ENCODE data around the gene HGD. TPM values are rescaled to one million over a fixed set of nuclear protein-coding genes. Genes with fewer than 3 reads are reported as not detected.

The HGD gene
- polyA plus RNA-seq, 1 donor (not counting 4 experiments of a cell fraction or from before 2014, with no cell fraction given) = not detected

DNA sequence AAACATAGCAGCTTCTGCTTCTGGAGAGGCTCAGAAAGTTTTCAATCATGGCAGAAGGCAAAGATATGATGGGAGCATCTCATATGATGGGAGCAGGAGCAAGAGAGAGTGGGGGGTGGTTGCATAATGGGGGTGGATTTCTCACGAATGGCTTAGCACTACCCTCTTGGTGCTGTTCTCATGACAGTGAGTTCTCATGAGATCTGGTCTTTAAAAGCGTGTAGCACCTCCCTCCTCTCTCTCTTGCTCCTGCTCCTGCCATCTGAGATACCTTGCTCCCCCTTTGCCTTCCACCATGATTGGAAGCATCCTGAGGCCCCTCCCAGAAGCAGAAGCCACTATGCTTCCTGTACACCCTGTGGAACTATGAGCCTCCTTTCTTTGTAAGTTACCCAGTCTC is 22.2 kb downstream of the HGD start:
- Histone ChIP-seq H3K4me3 (ENCODE audit: control insufficient read depth in 2 of 3, extremely low read depth in 1 of 3, insufficient read depth in 2 of 3, low read depth in 1 of 3, low read length in 3 of 3) (no peak overlapping the region), H3K4me2 (ENCODE audit: control insufficient read depth, extremely low read depth, insufficient read depth, low read depth, low read length) (no peak overlapping the region), H3K27me3 (ENCODE audit: control insufficient read depth, extremely low read depth, insufficient read depth, low read length) (peaks cover 2% of the 10 kb centered on the region), H3K36me3 (ENCODE audit: control insufficient read depth in 2 of 2, extremely low read depth in 1 of 2, insufficient read depth in 2 of 2, low read length in 2 of 2) (no peaks in the 10 kb centered on the region), H3K9ac (ENCODE audit: control insufficient read depth, extremely low read depth, insufficient read depth, low read length) (no peak overlapping the region), H3K9me3 (ENCODE audit: control insufficient read depth, low read depth, low read length) (no peaks in the 10 kb centered on the region), H3K79me2 (ENCODE audit: control insufficient read depth, insufficient read depth, low read length) (no peaks in the 10 kb centered on the region), H3K27ac (ENCODE audit: control insufficient read depth, insufficient read depth, low read length) (no peak overlapping the region), H3K4me1 (ENCODE audit: control insufficient read depth, extremely low read depth, insufficient read depth, low read length) (no peaks in the 10 kb centered on the region), H4K20me1 (ENCODE audit: control insufficient read depth, extremely low read depth, insufficient read depth, low read length) (no peaks in the 10 kb centered on the region), H2AFZ (ENCODE audit: control insufficient read depth, low read length) (no peak overlapping the region), H3K9me1 (ENCODE audit: control insufficient read depth, extremely low read depth, insufficient read depth, low read length) (no peaks in the 10 kb centered on the region)
- FAIRE-seq (no peak), DNase-seq (ENCODE audit: low read depth, low spot score) (no peak)
- dilution Hi-C loops (cut with MboI; ENCODE audit: extremely low pct_ligation_motif_present, low sequenced_read_pairs) = no loop called here
- TF ChIP-seq, protein P1, sequence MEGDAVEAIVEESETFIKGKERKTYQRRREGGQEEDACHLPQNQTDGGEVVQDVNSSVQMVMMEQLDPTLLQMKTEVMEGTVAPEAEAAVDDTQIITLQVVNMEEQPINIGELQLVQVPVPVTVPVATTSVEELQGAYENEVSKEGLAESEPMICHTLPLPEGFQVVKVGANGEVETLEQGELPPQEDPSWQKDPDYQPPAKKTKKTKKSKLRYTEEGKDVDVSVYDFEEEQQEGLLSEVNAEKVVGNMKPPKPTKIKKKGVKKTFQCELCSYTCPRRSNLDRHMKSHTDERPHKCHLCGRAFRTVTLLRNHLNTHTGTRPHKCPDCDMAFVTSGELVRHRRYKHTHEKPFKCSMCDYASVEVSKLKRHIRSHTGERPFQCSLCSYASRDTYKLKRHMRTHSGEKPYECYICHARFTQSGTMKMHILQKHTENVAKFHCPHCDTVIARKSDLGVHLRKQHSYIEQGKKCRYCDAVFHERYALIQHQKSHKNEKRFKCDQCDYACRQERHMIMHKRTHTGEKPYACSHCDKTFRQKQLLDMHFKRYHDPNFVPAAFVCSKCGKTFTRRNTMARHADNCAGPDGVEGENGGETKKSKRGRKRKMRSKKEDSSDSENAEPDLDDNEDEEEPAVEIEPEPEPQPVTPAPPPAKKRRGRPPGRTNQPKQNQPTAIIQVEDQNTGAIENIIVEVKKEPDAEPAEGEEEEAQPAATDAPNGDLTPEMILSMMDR (optimal IDR thresholded peaks at IDR 0.05 in 1 of 3, IDR thresholded peaks at IDR 0.05 in 1 of 3, conservative IDR thresholded peaks at IDR 0.05 in 1 of 3; ENCODE audit: extremely low read depth in 1 of 3, insufficient read depth in 2 of 3, low read length in 3 of 3) = no peak
- TF ChIP-seq EZH2 (IDR thresholded peaks at IDR 0.05; ENCODE audit: low read length) = no peak

DNA sequence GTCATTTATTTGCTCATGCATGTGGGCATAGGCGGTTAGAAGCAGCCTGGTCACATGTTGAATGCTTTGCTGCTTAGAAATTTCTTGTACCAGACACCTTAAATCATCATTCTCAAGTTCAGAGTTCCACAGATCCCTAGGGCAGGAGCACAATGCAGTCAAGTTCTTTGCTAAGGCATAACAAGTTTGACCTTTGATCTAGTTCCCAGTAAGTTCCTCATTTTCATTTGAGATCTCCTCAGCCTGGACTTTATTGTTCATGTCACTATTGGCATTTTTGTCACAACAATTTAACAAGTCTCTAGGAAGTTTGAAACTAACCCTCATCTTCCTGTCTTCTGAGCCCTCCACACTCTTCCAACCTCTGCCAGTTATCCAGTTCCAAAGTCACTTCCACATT is 22.8 kb downstream of the HGD start:
- DNase-seq (ENCODE audit: low read depth, low spot score) = no peak
- Histone ChIP-seq H4K20me1 (ENCODE audit: control insufficient read depth, extremely low read depth, insufficient read depth, low read length) (no peaks in the 10 kb centered on the region), H3K36me3 (ENCODE audit: control insufficient read depth in 2 of 2, extremely low read depth in 1 of 2, insufficient read depth in 2 of 2, low read length in 2 of 2) (no peaks in the 10 kb centered on the region), H3K27ac (ENCODE audit: control insufficient read depth, insufficient read depth, low read length) (no peak overlapping the region), H3K9ac (ENCODE audit: control insufficient read depth, extremely low read depth, insufficient read depth, low read length) (no peak overlapping the region), H3K4me2 (ENCODE audit: control insufficient read depth, extremely low read depth, insufficient read depth, low read depth, low read length) (no peak overlapping the region), H3K79me2 (ENCODE audit: control insufficient read depth, insufficient read depth, low read length) (no peaks in the 10 kb centered on the region), H3K27me3 (ENCODE audit: control insufficient read depth, extremely low read depth, insufficient read depth, low read length) (peaks cover 2% of the 10 kb centered on the region), H2AFZ (ENCODE audit: control insufficient read depth, low read length) (no peak overlapping the region), H3K9me3 (ENCODE audit: control insufficient read depth, low read depth, low read length) (no peaks in the 10 kb centered on the region), H3K4me1 (ENCODE audit: control insufficient read depth, extremely low read depth, insufficient read depth, low read length) (no peaks in the 10 kb centered on the region), H3K4me3 (ENCODE audit: control insufficient read depth in 2 of 3, extremely low read depth in 1 of 3, insufficient read depth in 2 of 3, low read depth in 1 of 3, low read length in 3 of 3) (no peak overlapping the region), H3K9me1 (ENCODE audit: control insufficient read depth, extremely low read depth, insufficient read depth, low read length) (no peaks in the 10 kb centered on the region)
- dilution Hi-C loops (cut with MboI; ENCODE audit: extremely low pct_ligation_motif_present, low sequenced_read_pairs) = no loop called here
- TF ChIP-seq, protein P1 (optimal IDR thresholded peaks at IDR 0.05 in 1 of 3, IDR thresholded peaks at IDR 0.05 in 1 of 3, conservative IDR thresholded peaks at IDR 0.05 in 1 of 3; ENCODE audit: extremely low read depth in 1 of 3, insufficient read depth in 2 of 3, low read length in 3 of 3) = no peak
- TF ChIP-seq EZH2 (IDR thresholded peaks at IDR 0.05; ENCODE audit: low read length) = no peak
- no peak for FAIRE-seq
